Measurements from ENCODE around the gene RIMBP2.

GRCh38 chr12:130562716-130563115, 153.4 kb downstream of the RIMBP2 start:
- TF ChIP-seq CTCF (IDR thresholded peaks at IDR 0.05; ENCODE audit: insufficient read depth, low read length) (no peak), POLR2AphosphoS5 (IDR thresholded peaks at IDR 0.05; ENCODE audit: low read depth) (no peak), GABPA (IDR thresholded peaks at IDR 0.05; ENCODE audit: low read depth) (no peak)

Measured in HL-60 (cell line).